Left lobe of liver (tissue), 2 donors: ENCODE measurements around the gene SF3B1. TPM values are rescaled to one million over a fixed set of nuclear protein-coding genes. Genes with fewer than 3 reads are reported as not detected.
"Not testable (repeated sequence)": the region's sequence is repeated elsewhere in the genome, so short reads cannot be mapped to it uniquely, and the experiment has no call there.

Source experiments
- ATAC-seq: fragments of 200-7000 bp; cut with Tn5 transposase; one replicate; pipeline ENCODE4 v1.9.1; 2020; ENCODE audit warnings: mild to moderate bottlenecking, moderate library complexity
- DNase-seq: peaks from one replicate; pipeline ENCODE4 v3.0.0-alpha.2; 2020; ENCODE audit warnings: low spot score
- total RNA-seq: library from RNA; stranded (reverse); gene quantifications from one replicate; pipeline ENCODE4 v1.2.1, GENCODE V29; 2021
- donor health status: DM: no; HTN: no; CAD: no; lungs with moderate emphysema.
- donor health status: DM: no; HTN: yes; CAD: no.

SF3B1 gene
- total RNA-seq, 1 donor from 2014 or later: 83.5 TPM

DNA sequence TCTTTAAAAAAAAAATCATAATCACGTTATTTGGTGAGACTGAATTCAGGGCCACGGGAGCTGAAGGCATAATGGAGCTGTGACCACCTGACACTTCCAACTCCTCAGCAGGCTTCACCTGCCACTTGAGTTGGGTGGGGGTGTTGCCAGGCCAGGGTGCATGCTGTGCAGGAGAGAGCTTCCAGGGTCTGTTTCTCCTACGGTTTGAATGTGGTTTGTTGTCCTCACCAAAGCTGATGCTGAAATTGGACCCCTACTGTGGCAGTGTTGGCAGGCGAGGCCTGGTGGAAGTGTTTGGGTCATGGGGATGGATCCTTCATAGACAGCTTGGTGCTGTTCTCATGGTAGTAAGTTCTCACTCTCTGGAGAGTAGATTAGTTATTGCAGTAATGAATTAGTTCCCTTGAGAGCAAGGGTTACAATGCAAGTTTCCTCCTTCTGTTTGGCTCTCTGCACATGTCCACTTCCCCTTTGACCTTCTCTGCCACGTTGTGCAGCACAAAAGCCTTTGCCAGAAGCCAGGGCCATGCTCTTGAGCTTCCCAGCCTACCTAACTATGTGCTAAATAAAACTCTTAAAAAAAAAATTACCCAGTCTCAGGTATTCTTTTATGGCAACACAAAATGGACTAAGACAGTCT lies 86.0 kb downstream of the SF3B1 start:
- DNase-seq (no peak), ATAC-seq (no peak)

DNA sequence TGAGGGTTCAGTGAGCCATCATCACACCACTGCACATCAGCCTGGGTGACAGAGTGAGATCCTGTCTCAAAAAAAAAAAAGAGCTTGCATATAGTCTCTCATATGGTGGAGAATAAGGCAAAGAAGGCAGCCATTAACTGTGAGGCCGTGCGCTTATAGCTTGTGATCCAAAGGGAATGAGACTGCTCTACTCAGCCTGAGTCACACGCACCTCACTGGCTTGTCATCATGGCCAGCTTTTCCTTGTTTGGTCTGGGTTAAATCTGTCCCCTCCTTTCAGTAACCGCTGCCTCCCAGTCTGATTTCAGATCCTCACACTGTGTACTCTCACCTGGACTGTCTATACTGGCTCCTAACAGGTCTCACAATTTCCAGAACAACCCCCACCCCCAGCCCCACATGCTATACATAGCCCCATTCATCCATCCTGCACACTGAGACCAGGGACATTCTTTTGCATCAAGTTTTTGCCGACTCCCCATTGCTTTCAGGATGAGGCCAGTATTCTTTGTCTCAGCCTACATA lies 88.9 kb downstream of the SF3B1 start:
- ATAC-seq (no peak), DNase-seq (no peak)

DNA sequence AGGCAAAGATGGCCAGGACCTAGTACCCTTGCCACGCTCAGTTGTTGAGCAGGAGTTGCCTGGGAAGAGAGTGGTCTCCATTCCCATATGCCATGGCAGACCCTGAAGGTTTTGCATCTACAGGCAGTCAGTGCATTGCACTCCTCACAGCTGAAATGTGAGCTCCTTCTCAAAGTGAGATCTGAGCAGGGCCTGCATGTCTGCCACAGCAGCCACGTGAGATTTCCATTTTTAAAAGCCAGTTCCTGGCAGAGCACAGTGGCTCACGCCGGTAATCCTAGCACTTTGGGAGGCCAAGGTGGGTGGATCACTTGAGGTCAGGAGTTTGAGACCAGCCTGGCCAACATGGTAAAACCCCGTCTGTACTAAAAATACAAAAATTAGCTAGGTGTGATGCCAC lies 90.9 kb downstream of the SF3B1 start:
- not testable (repeated sequence) for ATAC-seq, DNase-seq

DNA sequence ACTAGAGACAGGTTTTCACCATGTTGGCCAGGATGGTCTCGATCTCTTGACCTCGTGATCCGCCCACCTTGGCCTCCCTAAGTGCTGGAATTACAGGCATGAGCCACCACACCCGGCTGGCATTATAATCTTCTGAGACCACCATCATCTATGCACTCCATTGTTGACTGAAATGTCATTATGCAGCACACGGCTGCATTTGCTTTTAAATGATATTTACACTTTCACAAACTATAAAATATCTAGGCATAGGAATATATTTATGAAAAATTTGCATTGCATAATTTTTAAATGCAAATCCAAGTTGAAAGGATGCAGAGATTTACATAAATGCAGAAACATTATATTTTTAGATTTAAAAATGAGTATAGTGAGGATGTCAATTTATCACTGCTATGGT lies 94.2 kb downstream of the SF3B1 start:
- DNase-seq: no peak
- no peak for ATAC-seq

Other genes starting within 250 kb of the SF3B1 start
- gene ANKRD44, start 124.2 kb downstream of the SF3B1 start, total RNA-seq: 7.9 TPM
- gene COQ10B, start 18.5 kb upstream of the SF3B1 start, total RNA-seq: 11.4 TPM
- gene HSPD1, start 64.8 kb upstream of the SF3B1 start, total RNA-seq: 239 TPM
- 91.6 TPM for gene HSPE1, start 65.4 kb upstream of the SF3B1 start, total RNA-seq
- 5.8 TPM for gene MOB4, start 81.0 kb upstream of the SF3B1 start, total RNA-seq
- gene RFTN2, start 240.6 kb upstream of the SF3B1 start, total RNA-seq: 1.1 TPM